Activated T-helper 9 cell treated with anti-CD3 and anti-CD28 coated beads, Interleukin-2, amount 50 U/mL, for 16 hours (primary cell): ENCODE measurements around the gene PPP2R5D.
"Not testable (repeated sequence)": the region's sequence is repeated elsewhere in the genome, so short reads cannot be mapped to it uniquely, and the experiment has no call there.

ENCODE experiments used
- DNase-seq: peaks from one replicate; pipeline ENCODE4 v3.0.0-alpha.2; 2020; ENCODE audit warnings: low read depth

The PPP2R5D gene

DNA sequence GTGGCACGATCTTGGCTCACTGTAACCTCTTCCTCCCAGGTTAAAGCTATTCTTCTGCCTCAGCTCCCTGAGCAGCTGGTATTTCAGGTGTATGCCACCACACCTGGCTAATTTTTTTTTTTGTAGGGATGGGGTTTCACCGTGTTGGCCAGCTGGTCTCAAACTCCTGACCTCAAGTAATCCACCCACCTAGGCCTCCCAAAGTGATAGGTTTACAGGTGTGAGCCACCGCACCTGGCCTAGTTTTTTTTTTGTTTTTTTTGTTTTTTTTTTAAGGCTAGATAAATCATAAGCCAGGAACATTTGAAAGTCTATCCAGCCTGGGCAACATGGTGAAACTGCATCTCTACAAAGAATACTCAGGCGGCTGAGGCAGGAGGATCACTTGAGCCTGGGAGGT, 48.0 kb downstream of the PPP2R5D start:
- no peak for DNase-seq

DNA sequence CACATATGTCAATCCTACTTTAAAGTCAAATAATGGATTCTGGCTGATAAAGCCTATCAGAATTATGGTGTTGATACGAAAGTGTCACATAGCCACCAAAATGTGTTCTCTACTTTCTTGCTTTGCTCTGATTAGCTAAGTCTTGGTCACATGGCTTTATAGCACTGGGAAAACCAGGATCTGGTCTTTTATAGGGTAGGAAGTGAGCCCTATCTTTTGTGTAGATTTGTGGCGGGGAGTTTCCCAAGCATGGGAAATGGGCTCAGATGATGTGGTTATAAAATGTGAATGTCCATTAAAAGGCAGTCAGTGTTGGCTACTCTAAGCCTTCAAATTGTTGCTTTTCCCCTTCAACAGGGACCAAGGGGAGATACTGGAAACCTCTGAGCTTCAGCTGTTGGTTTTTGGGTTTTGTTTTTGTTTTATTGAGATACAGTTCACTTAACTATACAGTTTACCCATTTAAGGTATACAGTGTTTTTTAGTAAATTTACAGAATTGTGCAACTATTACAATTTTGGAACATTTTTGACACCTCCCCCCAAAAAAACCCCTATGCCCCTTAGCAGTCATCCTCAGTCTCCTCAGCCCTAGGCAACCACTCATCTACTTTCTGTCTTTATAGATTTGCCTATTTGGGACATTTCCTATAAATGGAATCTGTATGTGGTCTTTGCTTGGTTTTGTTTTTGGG, 49.3 kb downstream of the PPP2R5D start:
- no peak for DNase-seq

DNA sequence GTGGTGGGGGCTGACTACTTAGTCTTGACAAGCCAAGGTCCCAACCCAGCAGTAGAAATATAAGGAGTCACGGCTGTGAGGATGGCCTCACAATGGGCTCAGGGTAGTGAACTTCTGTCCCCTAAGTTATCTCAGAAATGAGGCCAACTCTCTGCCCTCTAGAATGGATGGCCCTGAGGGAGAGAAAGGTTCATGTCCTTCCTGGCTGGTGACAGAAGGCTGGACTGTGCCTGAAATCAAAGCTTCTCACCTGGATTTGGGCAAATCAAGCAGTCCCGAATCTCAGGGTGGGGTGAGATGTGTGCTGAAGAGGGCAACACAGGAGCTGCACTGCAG, 49.8 kb downstream of the PPP2R5D start:
- DNase-seq: no peak

DNA sequence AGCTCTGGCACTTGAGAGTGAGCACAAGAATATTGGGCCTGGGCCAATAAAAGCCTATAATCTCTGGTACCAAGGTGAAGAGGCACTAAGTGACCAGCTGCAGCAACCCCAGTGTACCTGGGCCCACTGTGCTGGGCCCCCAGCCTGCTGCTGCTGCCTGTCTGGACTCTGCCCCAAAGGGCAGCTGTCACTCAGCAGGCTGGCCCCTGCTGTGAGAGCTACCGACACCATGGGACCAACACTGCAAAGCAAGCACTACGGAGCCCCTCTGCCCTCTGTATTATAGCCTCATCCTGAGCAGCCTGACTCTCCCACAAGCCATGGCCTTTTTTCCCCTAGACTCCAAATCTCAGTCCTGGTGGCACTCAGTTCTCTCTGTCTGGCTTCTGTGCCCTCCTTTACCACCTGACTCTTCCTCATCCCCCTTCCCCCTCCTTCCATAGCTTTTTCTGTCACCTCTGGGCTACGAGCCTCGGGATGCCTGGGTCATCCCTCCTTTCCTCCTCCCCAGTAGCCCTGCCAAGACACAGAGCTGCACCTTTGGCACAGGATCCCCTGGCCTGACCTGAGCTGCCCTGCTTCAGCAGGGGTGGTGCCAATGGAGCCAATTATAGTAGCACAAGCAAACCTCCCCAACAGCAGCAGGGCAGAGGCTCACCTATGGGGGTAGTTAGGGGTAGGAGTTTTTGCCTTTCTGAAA, 51.3 kb downstream of the PPP2R5D start:
- no peak for DNase-seq

DNA sequence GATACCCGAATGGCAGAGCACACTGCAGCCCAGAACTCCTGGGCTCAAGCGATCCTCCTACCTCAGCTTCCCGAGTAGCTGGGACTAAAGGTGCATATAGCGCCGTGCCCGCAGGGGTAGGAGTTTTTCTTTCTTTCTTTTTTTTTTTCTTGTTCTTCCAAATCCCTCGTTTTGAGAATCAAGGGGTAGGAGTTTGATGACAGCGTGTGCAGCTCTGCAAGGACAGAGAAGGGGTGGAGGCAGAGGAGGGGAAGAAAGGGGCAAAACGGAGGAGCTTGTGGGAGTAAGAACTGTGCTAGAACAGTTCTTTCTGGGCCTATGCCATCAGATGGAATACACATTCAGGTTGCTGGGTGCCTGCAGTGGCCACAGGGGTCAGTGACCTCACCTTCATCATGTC, 52.3 kb downstream of the PPP2R5D start:
- no peak for DNase-seq

DNA sequence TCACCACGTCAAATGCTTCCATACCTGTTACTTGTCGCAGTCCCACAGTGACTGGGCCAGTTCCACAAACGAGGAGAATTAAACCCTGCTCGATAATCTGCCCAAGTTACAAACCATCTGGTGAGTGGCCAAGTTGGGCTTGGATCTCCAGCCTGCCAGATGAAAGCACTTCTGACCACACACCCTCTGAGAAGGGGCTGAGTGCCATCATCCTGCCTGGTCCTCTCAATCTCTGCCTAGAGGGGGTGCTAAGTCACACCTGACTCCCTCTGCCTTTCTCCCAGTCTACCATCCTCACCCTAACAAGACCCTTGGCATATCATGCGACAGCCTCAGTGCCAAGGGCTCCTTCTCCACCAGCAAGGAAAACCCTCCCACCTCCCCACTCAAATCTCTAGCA, 52.8 kb downstream of the PPP2R5D start:
- no peak for DNase-seq

DNA sequence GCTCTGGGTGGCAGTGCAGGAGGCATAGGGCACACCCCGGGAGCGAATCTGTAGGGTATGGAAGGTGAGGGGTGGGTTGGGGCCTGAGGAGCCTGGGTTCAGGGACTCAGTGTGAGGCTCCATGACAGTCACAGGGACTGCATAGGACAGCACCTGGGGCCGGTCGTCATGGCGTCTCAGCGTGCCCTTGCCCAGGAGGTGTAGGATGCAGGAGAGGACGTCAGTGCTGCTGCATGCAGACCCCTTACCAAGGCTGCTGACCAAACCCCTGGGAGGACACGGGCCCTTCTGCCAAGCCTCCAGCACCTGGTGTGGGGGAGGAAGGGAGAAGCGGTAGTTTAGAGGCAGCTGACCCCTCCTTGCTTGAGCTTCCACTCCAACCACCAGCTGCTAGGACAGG, 53.3 kb downstream of the PPP2R5D start:
- no peak for DNase-seq

DNA sequence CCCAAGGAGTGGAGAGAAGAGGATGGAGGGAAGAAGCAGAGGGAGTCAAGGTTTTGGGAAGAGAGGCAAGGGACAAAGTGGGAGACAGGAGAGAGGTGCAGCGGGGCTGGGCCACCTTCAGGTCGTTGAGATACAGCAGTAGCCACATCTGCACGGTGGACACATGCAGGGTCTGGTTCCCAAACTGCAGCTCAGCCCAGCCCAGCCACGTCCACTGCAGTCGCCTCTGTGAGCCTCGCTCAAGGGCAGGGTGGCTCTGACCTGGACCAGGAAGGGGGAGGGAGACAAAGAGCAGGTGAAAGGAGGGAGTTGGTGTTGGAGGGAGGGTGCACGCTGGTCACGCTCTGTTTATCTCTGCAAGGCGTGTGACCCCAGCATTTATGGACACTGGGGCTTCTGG, 54.4 kb downstream of the PPP2R5D start:
- no peak for DNase-seq

DNA sequence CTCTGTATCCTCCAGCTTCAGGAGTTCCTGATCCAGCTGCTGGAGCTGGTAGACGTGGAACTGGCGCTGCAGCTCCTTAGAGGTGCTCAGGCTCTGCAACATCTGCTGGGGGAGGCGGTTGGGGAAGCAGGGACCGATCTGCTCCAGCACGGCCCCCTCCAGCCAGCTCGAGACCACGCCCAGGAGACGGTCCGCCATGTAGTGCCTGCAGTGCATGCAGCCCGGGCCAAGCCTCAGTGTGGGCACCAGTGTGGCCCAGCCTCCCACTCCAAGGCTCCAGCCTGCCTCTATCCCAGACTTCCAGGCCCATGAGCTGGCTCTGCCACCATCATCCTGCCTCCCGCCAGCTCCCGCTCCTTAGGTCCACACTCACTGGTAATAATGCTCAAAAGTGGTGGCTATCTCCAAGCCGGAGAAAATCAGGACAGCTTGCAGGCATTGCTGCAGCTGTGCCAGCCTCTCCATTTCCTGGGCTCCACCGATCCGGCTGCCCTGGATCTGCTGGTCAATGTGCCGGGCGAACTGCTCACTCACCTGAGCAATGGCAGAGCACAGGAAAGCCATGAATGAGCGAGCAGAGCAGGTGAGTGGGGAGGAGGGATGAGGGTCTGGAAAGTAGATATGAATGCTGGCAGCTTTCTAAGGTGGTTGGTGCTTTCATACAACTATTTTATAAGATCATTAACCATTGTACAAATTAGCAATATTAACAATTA, 56.3 kb downstream of the PPP2R5D start:
- DNase-seq: no peak

DNA sequence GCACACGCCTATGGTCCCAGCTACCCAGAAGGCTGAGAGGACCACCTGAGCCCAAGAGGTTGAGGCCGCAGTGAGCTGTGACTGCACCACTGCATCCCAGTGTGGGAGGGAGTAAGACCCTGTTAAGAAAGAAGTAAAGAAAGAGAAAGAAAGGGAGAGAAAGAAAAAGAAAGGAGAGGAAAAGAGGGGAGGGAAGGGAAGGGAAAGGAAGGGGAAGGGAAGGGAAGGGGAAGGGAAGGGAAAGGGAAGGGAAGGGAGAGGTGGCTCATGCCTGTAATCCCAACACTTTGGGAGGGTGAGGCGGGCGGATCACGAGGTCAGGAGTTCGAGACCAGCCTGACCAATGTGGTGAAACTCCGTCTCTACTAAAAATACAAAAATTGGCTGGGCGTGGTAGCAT, 57.1 kb downstream of the PPP2R5D start:
- not testable (repeated sequence) for DNase-seq

DNA sequence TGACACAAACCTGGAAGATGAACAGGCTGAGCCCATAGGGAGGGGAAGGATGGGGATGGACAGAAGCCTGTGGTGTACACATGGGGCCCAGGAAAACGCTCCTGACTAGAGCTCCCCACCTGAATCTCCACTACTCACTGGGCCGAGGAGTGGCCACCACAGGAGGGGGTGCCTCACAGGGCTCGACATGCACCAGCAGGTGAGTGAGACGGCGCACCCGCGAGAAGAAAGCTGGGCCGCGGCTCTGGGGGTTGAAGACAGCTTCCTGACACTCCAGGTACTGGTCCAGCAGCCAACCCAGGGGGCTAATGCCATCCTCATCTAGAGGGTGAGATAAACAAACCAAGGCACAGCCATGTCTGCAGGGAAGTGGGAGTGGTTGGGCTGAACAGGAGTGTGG, 58.9 kb downstream of the PPP2R5D start:
- DNase-seq: no peak

DNA sequence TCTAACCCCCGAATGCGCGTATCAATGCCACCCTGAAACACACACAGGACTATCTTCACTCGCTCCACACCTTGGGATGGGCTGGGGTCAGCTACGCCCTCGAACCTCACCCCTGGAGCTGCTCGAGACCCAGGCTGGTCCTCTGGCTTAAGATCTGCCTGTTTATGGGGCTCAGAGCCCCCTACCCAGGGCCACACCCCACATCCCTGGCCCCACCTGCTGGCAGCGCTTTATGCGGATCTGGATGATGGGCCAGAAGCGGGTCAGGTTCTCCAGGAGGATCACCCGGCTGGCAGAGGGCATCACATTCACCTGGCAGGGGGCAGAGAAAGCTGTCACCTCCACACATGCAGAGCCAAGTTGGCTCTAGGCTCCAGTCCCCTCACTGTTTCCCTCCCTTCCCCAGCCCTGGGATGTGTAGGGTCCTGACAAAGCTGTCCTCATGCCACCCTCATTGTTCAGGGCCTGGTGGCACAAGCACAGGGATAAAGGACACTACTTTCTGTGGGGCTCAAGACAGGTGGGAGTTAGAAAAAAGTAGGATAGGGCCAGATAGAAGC, 61.1 kb downstream of the PPP2R5D start:
- no peak for DNase-seq

DNA sequence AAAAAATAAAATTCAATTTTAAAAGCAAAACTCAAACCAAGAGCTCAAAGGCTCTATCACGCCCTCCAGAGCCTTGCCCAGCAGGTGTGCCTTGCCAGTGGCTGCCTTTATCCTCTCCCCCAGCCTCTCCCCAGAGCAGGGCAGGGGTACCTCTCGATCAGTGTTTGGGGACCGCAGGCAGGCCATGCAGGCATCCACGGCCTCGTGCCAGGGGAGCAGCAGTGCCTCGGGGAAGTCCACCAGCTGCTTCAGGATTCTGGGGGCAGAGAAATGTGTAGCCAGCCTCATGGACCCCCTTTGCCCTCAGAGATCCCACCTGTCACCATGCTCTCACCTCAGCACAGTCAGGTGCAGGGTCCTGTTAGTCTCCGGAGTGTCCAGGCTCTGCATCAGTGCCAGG, 63.6 kb downstream of the PPP2R5D start:
- no peak for DNase-seq

DNA sequence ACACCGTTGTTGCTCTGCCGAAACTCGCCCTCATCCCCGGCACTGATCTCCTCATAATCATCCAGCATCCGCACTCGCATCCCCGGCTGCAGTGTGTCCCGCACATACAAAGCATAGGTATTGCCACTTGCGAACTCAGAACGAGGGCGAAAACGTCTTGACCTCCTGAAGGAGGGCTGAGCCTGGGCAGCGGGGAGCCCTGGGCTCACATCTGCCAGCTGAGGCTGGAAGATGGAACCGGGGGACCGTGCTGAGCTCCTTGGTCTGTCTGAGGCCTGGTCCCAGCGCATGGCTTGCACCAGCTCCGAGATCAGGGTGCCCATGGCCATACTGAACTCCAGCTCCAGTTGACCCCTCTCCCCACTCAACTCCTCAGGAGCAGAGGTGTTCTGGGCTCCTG, 66.6 kb downstream of the PPP2R5D start:
- no peak for DNase-seq

DNA sequence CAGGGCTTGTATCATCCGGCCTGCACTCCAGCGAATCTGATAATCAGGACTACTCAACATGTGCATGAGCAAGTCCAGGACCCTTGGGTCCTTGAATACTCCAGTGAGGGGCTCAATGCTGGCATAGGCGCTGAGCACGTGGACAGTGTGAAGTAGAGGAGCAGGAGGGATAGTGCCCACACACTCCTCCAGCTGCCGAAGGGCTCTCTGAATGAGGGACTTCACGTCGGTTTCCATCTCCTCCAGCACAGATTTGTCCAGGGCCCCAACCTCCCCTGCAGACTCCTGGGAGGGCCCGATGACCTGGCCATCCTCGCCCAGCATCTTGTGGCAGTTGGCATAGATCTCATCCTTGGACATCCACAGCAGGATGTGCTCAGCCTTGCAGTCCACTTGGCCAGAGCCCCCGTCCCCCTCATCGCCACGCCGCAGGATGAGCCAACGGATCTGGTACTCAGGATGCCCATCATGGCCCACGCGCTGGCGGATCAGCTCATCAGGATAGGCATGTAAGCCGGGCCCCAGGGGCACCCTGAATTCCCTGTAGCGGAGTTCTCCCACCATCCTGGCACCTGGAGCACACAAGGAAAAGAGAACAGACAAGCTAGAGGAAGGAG, 68.0 kb downstream of the PPP2R5D start:
- no peak for DNase-seq

DNA sequence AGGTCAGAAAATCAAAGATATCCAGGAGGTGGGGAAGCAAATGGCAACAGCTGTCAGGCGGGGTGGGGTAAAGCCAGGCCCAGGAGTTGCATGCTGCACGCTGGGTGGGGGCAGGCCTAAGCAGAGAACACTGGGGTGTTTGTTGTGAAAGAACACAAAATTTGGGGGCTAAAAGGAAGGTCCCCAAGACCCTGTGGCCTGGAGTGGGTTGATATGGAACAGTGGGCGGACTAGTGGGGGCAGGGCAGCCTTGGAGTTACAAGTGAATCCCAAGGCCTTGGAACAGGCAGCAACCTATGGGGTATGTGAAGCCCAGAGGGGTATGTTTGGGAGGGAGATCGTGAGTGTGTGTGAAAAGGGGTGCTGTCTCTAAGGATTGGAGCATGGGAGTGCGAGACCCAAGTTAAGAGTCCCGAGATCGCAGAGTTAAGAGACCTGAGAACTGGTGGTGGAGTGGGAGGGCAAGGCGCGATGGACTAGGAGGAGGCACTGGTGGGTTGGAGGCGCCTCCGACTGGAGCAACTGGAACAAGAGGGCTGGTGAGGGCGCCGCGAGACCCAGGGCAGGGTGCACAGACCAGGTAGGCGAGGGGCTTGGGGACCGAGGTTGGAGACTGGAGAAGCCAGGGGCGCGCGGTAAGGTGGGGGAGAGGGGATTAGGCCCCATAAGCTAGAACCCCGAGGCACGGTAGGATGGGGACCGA, 68.6 kb downstream of the PPP2R5D start:
- peak; percentile 9 for DNase-seq

DNA sequence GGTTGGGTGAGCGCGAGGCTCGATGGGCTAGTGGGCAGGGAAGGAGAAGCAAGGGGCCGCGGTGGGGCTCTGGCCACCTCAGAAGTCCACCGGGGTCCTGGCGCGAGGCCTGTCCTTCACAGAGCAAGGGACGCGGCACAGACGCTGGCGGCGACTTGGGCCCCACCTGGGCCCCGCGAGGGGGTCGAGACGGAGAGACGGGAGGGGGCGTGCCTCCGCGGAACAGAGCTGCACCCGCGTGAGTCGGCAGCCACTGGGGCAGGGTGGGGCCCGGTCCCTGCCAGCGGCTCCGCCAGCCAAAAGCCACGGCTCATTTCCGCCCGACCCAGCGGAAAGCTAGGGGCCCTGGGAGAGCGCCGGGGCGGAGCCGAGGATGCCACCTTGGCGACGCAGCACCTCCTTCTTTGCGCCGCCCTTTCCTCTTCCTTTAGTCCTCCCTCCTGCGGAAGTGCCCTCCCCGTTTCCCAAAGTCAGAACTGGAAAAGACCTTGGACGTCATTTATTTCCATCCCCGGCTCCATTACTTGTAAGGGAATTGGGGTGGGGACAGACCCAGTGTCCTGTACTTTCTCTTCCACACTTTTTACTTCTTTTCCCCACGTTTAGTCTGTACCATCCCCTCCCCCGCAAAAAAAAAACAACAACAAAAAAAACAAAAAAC, 69.3 kb downstream of the PPP2R5D start, which contains the start of gene CUL7:
Gene CUL7 (minus strand): TSS at position 307 of the 661 bp plus-strand sequence. CDS start 1,063 bp downstream, outside the sequence.
- DNase-seq: peak; percentile 84

DNA sequence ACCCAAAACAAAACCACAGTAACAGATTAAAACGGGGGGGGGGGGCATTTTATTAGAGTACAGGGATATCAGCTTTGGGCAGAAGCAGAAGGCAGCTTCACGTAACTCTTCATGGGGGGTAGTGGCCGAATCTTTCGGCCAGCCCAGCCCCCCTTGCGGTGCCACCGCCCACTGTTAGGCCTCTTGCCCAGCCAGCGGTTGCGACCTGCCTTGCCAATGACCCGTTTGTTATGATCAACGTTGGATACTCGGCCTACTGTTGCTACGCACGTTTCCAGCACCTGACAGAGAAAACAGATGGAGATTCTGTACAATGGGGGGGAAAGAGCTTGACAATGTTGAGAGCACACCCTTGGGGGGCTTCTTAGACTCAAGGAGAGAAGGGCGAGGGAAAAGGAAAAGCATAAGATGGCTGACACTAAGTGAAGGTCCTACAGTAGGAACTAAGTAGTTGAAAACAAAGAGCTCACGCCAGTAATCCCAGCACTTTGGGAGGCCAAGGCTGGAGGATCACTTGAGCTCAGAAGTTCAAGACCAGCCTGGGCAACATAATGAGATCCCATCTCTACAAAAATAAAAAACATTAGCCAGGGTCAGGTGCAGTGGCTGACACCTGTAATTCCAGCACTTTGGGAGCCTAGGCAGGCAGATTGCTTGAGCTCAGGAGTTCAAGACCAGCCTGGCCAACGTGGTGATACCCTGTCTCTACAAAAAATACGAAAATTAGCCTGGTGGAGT, 70.0 kb downstream of the PPP2R5D start:
- no peak for DNase-seq

DNA sequence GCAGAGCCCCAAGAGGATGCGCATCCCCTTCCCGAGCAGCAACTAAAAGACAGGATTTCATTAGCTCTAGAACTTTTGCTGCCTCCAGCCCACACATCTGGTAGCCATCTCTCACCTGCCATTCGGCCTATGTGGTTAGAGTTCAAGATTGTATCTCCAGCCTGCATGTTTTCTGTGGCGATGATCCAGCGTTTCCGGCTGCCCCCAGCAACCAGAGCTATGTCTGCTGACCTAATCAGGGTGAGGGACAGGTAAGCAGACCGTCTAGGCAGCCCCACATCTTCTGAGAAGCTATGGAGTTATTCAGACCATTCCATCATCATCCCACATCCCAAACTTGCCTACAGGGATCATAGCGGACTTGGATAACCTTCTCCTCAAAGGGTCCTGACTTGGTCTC, 71.6 kb downstream of the PPP2R5D start:
- no peak for DNase-seq

DNA sequence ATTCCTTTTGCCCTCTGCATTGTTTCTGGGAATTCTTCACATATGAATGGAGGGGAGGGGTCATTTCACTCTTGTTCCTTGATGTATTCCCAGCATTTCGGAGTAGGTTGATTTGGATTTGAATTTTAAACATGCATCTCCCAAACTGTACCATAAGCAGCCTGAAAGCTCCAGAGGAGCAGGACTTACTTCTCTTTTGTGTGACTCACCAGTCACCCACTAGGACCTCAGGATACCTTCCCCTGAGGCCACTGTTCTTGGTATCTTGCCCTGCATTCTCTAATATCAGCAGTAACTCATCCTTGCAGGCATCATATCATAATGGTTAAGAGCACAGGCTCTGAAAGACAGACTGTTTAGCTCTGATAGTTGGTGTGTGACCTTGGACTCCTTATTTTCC, 74.2 kb downstream of the PPP2R5D start:
- no peak for DNase-seq
